ENCODE data around the gene WDPCP. TPM values are rescaled to one million over a fixed set of nuclear protein-coding genes. Genes with fewer than 3 reads are reported as not detected.

Gene WDPCP
- total and polyA plus RNA-seq, 2 of the 8 experiments (the other 6 are each of a cell fraction or from before 2014, with no cell fraction given): 9.3 to 25.8 TPM

DNA sequence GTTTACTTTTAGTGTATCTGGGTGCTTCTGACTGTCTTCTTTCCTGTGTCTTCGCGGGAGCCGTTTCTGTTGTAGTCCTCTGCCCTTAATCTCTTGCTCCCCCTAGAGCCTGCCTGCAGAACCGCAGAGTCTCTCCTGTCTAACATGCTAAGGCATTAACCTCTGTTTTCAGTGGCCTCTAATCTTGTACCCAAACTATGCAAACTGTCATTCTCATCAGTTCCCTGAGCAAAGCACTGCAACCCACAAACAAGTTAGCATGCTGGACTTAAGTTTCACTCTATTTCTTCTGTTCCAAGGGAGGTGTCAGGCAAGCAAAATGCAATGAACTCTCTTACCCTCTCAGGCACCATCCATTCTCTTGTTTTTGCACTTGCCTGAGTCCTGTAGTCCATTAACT, 399.3 kb downstream of the WDPCP start:
- no peaks in the 10 kb centered on the region for H3K23me2 ChIP-seq (ENCODE audit: low read depth, low read length)
- peak; percentile 92 for FAIRE-seq
- TF ChIP-seq CTCF (IDR thresholded peaks at IDR 0.05; ENCODE audit: control extremely low read depth in 1 of 3, insufficient read depth in 1 of 3, low read depth in 1 of 3, low read length in 3 of 3) (peak; percentile 56 to 93 (median 80)), RAD21 (IDR thresholded peaks at IDR 0.05 in 1 of 2, conservative IDR thresholded peaks at IDR 0.05 in 1 of 2; ENCODE audit: low read depth in 2 of 2, low read length in 2 of 2) (peak; percentile 86), ATF3 (IDR thresholded peaks at IDR 0.05; ENCODE audit: insufficient read depth, low read depth, low read length) (no peak), SP4 (IDR thresholded peaks at IDR 0.05; ENCODE audit: low read length) (no peak), CHD2 (IDR thresholded peaks at IDR 0.05; ENCODE audit: low read length) (no peak), CTBP2 (IDR thresholded peaks at IDR 0.05; ENCODE audit: borderline replicate concordance, insufficient read depth, insufficient read length, low read length) (no peak), CBX8 (IDR thresholded peaks at IDR 0.05; ENCODE audit: borderline replicate concordance, low read depth, low read length) (no peak), BACH1 (IDR thresholded peaks at IDR 0.05; ENCODE audit: low read length) (no peak), GABPA (IDR thresholded peaks at IDR 0.05; ENCODE audit: borderline replicate concordance, insufficient read depth, low read length) (no peak), GTF2F1 (IDR thresholded peaks at IDR 0.05; ENCODE audit: borderline replicate concordance, low read depth, low read length) (peak; percentile 58; the same call in 1 of the 2 replicates), TEAD4 (IDR thresholded peaks at IDR 0.05; ENCODE audit: low read depth, low read length) (no peak)

More for the DNA sequence above, 399.3 kb downstream of the WDPCP start:
- H3K27ac ChIP-seq (ENCODE audit: low read depth, low read length): no peak overlapping the region
- H3K9ac ChIP-seq (replicated peaks in 1 of 4; ENCODE audit: extremely low read depth in 1 of 4, low read depth in 3 of 4, low read length in 3 of 4): no peak overlapping the region
- no peak overlapping the region for H3K4ac ChIP-seq (replicated peaks; ENCODE audit: insufficient read length, low read depth, low read length)
- H2BK120ac ChIP-seq (replicated peaks; ENCODE audit: low read depth, low read length): no peak overlapping the region
- no peaks in the 10 kb centered on the region for H4K20me1 ChIP-seq (replicated peaks in 1 of 2; ENCODE audit: control insufficient read depth in 1 of 2, insufficient read depth in 2 of 2, low read length in 2 of 2)
- no peaks in the 10 kb centered on the region for H3K27me3 ChIP-seq (replicated peaks in 1 of 4; ENCODE audit: control insufficient read depth in 3 of 4, extremely low read depth in 1 of 4, insufficient read depth in 3 of 4, low read length in 3 of 4)
- H2BK12ac ChIP-seq (ENCODE audit: low read depth, low read length): no peak overlapping the region
- no peak overlapping the region for H2AK5ac ChIP-seq (ENCODE audit: low read depth, low read length)
- 0 out of 4 replicates have a peak, but pooled peaks cover 0 to 2% of the 10 kb centered on the region in 2 experiments for H3K9me3 ChIP-seq (ENCODE audit: insufficient read depth in 2 of 2, low read depth in 1 of 2, low read length in 1 of 2)
- H3K79me2 ChIP-seq (ENCODE audit: control insufficient read depth in 1 of 2, insufficient read depth in 2 of 2, low read length in 2 of 2): no peaks in the 10 kb centered on the region
- no peak overlapping the region for H3K56ac ChIP-seq (replicated peaks; ENCODE audit: insufficient read length, low read depth, low read length)
- 29% methylated on average over 4 of the region's 4 CpGs; no CpG with 5 or more reads in 1 of the 2 experiments for WGBS, 2 experiments (ENCODE audit: extremely low coverage in 1 of 2, insufficient coverage in 1 of 2, insufficient read length in 1 of 2, insufficient replicate concordance in 2 of 2, low coverage in 1 of 2, low lambda C conversion rate in 2 of 2, missing lambda C conversion rate in 1 of 2)
- ChIA-PET CTCF (ENCODE audit: partially characterized antibody) (interaction anchor here (0.6 to 4.9 kb wide), 15 partner anchors 9 to 731 kb away, joined by 3 to 20 read pairs (median 5); no protein-coding TSS in a partner anchor), POLR2A (ENCODE audit: partially characterized antibody) (no interaction called here)
- no peak overlapping the region for H3K18ac ChIP-seq (ENCODE audit: extremely low read depth, low read length)
- DNase-seq (ENCODE audit: low read depth in 1 of 2, low spot score in 2 of 2): peak; percentile 21 to 73
- H2BK15ac ChIP-seq (ENCODE audit: low read length): no peak overlapping the region
- no peak overlapping the region for H3K4me2 ChIP-seq (ENCODE audit: insufficient read depth in 1 of 2, low read depth in 2 of 2, low read length in 2 of 2)
- H3K4me3 ChIP-seq (ENCODE audit: extremely low read depth in 1 of 4, insufficient read depth in 2 of 4, low read depth in 3 of 4, low read length in 4 of 4): no peak overlapping the region
- H4K8ac ChIP-seq (ENCODE audit: extremely low read depth, insufficient read depth, low read length): no peak overlapping the region
- no peak overlapping the region for H4K91ac ChIP-seq (replicated peaks; ENCODE audit: insufficient read length, low read length)
- H3K36me3 ChIP-seq (ENCODE audit: control insufficient read depth in 2 of 4, insufficient read depth in 4 of 4, low read length in 3 of 4): no peaks in the 10 kb centered on the region
- H3K23ac ChIP-seq (ENCODE audit: insufficient read length): no peak overlapping the region
- no peaks in the 10 kb centered on the region for H3K4me1 ChIP-seq (replicated peaks in 1 of 4; ENCODE audit: control insufficient read depth in 3 of 4, insufficient read depth in 4 of 4, low read length in 3 of 4)
- H3K79me1 ChIP-seq (ENCODE audit: low read depth, low read length): no peaks in the 10 kb centered on the region
- no peak overlapping the region for H4K5ac ChIP-seq (ENCODE audit: insufficient read length, low read depth, low read length)
- no peak overlapping the region for H2AFZ ChIP-seq (ENCODE audit: low read length)
- no peak overlapping the region for H3K14ac ChIP-seq (ENCODE audit: insufficient read length)
- H2BK20ac ChIP-seq (ENCODE audit: low read length): no peak overlapping the region
- H2BK5ac ChIP-seq (ENCODE audit: low read depth, low read length): no peak overlapping the region
